MM.1S (cell line): ENCODE results near the gene MAGI2.
"Not testable (repeated sequence)": the region's sequence is repeated elsewhere in the genome, so short reads cannot be mapped to it uniquely, and the experiment has no call there.

Source experiments
- DNase-seq: peaks from one replicate; pipeline ENCODE4 v3.0.0-alpha.2; 2015
- H2AFZ ChIP-seq: fragments of 300-600 bp; sonication (generic); 2 replicates; pipeline ENCODE4 v1.6.0; 2016; ENCODE audit warnings: antibody characterized with exemption, low read length
- H3F3A ChIP-seq: fragments of 300-600 bp; sonication (generic); 2 replicates; pipeline ENCODE4 v1.6.1; 2016; ENCODE audit warnings: mild to moderate bottlenecking, antibody characterized with exemption, low read length, moderate library complexity, mixed read lengths; ENCODE audit not compliant: insufficient read depth
- H3K27ac ChIP-seq: fragments of 300-600 bp; sonication (generic); 2 replicates; pipeline ENCODE4 v1.5.1; 2016; ENCODE audit warnings: mild to moderate bottlenecking, low read length
- H3K27me3 ChIP-seq: fragments of 300-600 bp; sonication (generic); replicated peaks from 2 replicates; pipeline ENCODE4 v1.6.0; 2016; ENCODE audit warnings: low read length; ENCODE audit not compliant: insufficient read depth
- H3K36me3 ChIP-seq: fragments of 300-600 bp; sonication (generic); replicated peaks from 2 replicates; pipeline ENCODE4 v1.6.1; 2016; ENCODE audit warnings: mild to moderate bottlenecking, low read length, mixed read lengths; ENCODE audit not compliant: insufficient read depth
- H3K4me1 ChIP-seq: fragments of 300-600 bp; sonication (generic); 2 replicates; pipeline ENCODE4 v1.6.1; 2016; ENCODE audit warnings: low read length, mixed read lengths
- H3K4me2 ChIP-seq: fragments of 300-600 bp; sonication (generic); 2 replicates; pipeline ENCODE4 v1.6.0; 2016; ENCODE audit warnings: low read depth, low read length
- H3K4me3 ChIP-seq: fragments of 300-600 bp; sonication (generic); 2 replicates; pipeline ENCODE4 v1.5.1; 2016; ENCODE audit warnings: low read length, mixed read lengths
- H3K79me2 ChIP-seq: fragments of 300-600 bp; sonication (generic); 2 replicates; pipeline ENCODE4 v1.6.1; 2016; ENCODE audit warnings: mixed run types, low read length, mixed read lengths
- H3K9ac ChIP-seq: fragments of 300-600 bp; sonication (generic); 2 replicates; pipeline ENCODE4 v1.6.1; 2016; ENCODE audit warnings: low read length, mixed read lengths
- H3K9me2 ChIP-seq: fragments of 300-600 bp; sonication (generic); replicated peaks from 2 replicates; pipeline ENCODE4 v1.6.1; 2016; ENCODE audit warnings: mild to moderate bottlenecking, low read length, mixed read lengths; ENCODE audit not compliant: insufficient read depth
- H3K9me3 ChIP-seq: fragments of 300-600 bp; sonication (generic); replicated peaks from 2 replicates; pipeline ENCODE4 v1.6.1; 2016; ENCODE audit warnings: mild to moderate bottlenecking, low read length, mixed read lengths; ENCODE audit not compliant: insufficient read depth
- H4K20me1 ChIP-seq: fragments of 300-600 bp; sonication (generic); 2 replicates; pipeline ENCODE4 v1.6.1; 2016; ENCODE audit warnings: mild to moderate bottlenecking, low read length, moderate library complexity, mixed read lengths; ENCODE audit not compliant: insufficient read depth
- EZH2 ChIP-seq: fragments of 300-600 bp; sonication (generic); optimal IDR thresholded peaks from 2 replicates; pipeline ENCODE3; 2017; ENCODE audit warnings: low read depth, mild to moderate bottlenecking, antibody characterized with exemption, low read length, mixed read lengths
- EZH2phosphoT487 ChIP-seq: fragments of 300-600 bp; sonication (generic); IDR thresholded peaks from 2 replicates; pipeline ENCODE4 v1.6.1; 2018; ENCODE audit warnings: antibody characterized with exemption, low read length
- TF ChIP-seq, protein P1 (sequence below): fragments of 300-600 bp; sonication (generic); IDR thresholded peaks from 2 replicates; pipeline ENCODE4 v1.5.1; 2016; ENCODE audit warnings: antibody characterized with exemption, low read length, mixed read lengths

Gene MAGI2

DNA sequence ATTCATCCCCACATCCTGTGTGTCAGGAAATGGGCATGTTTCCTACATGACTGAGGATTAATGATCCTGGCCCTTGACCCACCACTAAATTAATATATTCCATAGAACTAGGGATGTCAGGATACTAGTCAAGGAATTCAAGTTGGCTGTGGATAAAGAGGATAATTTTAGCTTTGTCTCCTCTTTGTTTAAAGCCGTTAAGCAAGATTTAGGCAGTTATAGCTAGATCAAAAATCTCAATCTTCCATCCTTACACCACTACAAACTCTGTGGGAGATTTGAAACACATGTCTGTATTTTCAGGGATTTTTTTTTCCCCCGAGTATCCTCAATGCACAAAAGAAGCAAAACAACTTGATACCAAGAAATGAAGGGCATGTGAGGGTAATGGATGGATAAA is 417.1 kb downstream of the MAGI2 start:
- TF ChIP-seq, protein P1, sequence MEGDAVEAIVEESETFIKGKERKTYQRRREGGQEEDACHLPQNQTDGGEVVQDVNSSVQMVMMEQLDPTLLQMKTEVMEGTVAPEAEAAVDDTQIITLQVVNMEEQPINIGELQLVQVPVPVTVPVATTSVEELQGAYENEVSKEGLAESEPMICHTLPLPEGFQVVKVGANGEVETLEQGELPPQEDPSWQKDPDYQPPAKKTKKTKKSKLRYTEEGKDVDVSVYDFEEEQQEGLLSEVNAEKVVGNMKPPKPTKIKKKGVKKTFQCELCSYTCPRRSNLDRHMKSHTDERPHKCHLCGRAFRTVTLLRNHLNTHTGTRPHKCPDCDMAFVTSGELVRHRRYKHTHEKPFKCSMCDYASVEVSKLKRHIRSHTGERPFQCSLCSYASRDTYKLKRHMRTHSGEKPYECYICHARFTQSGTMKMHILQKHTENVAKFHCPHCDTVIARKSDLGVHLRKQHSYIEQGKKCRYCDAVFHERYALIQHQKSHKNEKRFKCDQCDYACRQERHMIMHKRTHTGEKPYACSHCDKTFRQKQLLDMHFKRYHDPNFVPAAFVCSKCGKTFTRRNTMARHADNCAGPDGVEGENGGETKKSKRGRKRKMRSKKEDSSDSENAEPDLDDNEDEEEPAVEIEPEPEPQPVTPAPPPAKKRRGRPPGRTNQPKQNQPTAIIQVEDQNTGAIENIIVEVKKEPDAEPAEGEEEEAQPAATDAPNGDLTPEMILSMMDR = no peak
- TF ChIP-seq EZH2phosphoT487 (no peak), EZH2 (no peak)
- Histone ChIP-seq H2AFZ (no peak overlapping the region), H3K79me2 (no peaks in the 10 kb centered on the region), H3K4me1 (no peaks in the 10 kb centered on the region), H3F3A (no peaks in the 10 kb centered on the region), H3K9me2 (no peaks in the 10 kb centered on the region), H3K4me2 (no peak overlapping the region), H3K36me3 (no peaks in the 10 kb centered on the region), H4K20me1 (no peaks in the 10 kb centered on the region), H3K27me3 (no peaks in the 10 kb centered on the region), H3K9me3 (no peaks in the 10 kb centered on the region), H3K9ac (no peak overlapping the region), H3K27ac (no peak overlapping the region), H3K4me3 (no peak overlapping the region)
- no peak for DNase-seq

DNA sequence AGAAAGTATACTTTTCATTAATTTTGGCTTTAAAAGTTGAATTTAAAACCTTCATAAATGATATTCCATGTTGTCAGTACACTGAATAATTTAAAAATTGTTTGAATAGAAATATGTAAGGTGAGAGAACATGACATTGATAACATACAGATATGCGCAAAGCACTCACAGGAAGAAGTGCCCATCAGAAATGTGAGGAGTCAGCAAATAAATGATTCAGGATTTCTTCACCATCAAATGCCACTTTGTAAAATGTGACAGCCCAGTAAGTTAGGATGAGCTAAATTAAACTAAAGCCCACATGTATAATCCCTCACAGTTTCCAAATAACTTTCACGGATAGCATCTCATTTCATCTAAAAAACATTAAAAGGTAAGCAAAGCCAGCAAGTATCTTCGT is 417.6 kb downstream of the MAGI2 start:
- Histone ChIP-seq H3F3A (no peaks in the 10 kb centered on the region), H3K4me1 (no peaks in the 10 kb centered on the region), H3K36me3 (no peaks in the 10 kb centered on the region), H3K27me3 (no peaks in the 10 kb centered on the region), H3K9me2 (no peaks in the 10 kb centered on the region), H3K9me3 (no peaks in the 10 kb centered on the region), H2AFZ (no peak overlapping the region), H3K4me3 (no peak overlapping the region), H3K27ac (no peak overlapping the region), H3K4me2 (no peak overlapping the region), H3K79me2 (no peaks in the 10 kb centered on the region), H4K20me1 (no peaks in the 10 kb centered on the region), H3K9ac (no peak overlapping the region)
- TF ChIP-seq EZH2 (no peak), EZH2phosphoT487 (no peak)
- TF ChIP-seq, protein P1 = no peak
- no peak for DNase-seq

DNA sequence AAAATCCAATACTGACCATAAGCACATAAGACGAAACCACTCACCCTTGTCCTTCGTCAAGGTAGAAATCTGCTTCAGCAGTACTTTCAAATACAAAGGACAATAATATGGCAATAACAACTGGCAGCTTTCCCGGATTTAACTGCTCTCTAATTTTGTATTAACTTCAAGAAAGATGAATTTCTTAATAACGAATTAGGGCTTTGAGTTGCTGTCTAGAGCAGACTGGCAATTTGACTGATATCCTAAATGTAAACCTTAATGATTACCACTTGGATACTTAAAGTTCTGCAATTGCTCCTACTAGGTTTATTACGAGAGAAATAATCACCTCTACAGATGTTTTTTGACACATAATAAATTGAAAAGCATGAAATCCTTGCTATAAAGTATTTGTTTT is 418.7 kb downstream of the MAGI2 start:
- Histone ChIP-seq H3K9me3 (no peaks in the 10 kb centered on the region), H2AFZ (no peak overlapping the region), H3K4me3 (no peak overlapping the region), H3K4me2 (no peak overlapping the region), H3K9ac (no peak overlapping the region), H3F3A (no peaks in the 10 kb centered on the region), H3K9me2 (no peaks in the 10 kb centered on the region), H3K4me1 (no peaks in the 10 kb centered on the region), H3K27me3 (no peaks in the 10 kb centered on the region), H4K20me1 (no peaks in the 10 kb centered on the region), H3K79me2 (no peaks in the 10 kb centered on the region), H3K27ac (no peak overlapping the region), H3K36me3 (no peaks in the 10 kb centered on the region)
- no peak for DNase-seq
- TF ChIP-seq EZH2phosphoT487 (no peak), EZH2 (no peak)
- TF ChIP-seq, protein P1 = no peak

DNA sequence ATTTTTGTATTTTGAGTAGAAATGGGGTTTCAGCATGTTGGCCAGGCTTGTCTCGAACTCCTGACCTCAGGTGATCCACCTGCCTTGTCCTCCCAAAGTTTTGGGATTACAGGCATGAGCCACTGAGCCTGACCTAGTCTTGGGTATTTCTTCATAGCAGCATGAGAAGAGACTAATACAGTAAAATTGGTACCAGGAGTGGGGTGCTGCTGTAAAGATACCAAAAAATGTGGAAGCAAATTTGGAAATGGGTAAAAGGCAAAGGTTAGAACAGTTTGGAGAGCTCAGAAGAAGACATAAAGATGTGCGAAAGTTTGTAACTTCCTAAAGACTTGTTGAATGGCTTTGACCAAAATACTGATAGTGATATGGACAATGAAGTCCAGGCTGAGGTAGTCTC is 433.8 kb downstream of the MAGI2 start:
- not testable (repeated sequence) for H4K20me1 ChIP-seq, H3K4me3 ChIP-seq, H2AFZ ChIP-seq, H3K9me2 ChIP-seq, H3K4me1 ChIP-seq, DNase-seq, H3K36me3 ChIP-seq, H3K79me2 ChIP-seq, H3K9me3 ChIP-seq, H3K27me3 ChIP-seq, H3K4me2 ChIP-seq, H3K27ac ChIP-seq, H3K9ac ChIP-seq, H3F3A ChIP-seq
